Measurements from ENCODE around the gene ATXN1. TPM values are rescaled to one million over a fixed set of nuclear protein-coding genes. Genes with fewer than 3 reads are reported as not detected.

Gene ATXN1
- total RNA-seq, 1 donor from 2014 or later, result 6.1 TPM

DNA sequence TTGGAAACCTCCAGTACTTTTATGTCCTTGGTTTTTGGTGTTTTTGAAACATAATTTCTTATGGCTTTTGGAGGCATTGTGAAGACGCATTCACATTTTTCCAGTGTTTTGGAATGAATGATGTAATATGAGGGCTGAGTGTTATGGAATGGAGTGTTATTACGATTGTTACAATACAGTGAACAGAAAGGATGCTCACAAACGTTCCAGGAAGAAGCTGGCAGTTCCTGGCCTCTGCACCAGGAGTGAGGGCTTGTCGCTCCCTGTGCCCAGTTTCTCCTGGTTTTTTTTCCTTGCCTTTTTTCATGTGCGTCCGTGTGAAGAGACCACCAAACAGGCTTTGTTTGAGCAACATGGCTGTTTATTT lies 502.6 kb downstream of the ATXN1 start:
- DNase-seq (ENCODE audit: low read depth), result no peak
- H3K4me3 ChIP-seq (ENCODE audit: low read depth, low read length), result no peak overlapping the region
- TF ChIP-seq, protein P1, sequence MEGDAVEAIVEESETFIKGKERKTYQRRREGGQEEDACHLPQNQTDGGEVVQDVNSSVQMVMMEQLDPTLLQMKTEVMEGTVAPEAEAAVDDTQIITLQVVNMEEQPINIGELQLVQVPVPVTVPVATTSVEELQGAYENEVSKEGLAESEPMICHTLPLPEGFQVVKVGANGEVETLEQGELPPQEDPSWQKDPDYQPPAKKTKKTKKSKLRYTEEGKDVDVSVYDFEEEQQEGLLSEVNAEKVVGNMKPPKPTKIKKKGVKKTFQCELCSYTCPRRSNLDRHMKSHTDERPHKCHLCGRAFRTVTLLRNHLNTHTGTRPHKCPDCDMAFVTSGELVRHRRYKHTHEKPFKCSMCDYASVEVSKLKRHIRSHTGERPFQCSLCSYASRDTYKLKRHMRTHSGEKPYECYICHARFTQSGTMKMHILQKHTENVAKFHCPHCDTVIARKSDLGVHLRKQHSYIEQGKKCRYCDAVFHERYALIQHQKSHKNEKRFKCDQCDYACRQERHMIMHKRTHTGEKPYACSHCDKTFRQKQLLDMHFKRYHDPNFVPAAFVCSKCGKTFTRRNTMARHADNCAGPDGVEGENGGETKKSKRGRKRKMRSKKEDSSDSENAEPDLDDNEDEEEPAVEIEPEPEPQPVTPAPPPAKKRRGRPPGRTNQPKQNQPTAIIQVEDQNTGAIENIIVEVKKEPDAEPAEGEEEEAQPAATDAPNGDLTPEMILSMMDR (conservative IDR thresholded peaks at IDR 0.05; ENCODE audit: low read depth, low read length), result no peak

DNA sequence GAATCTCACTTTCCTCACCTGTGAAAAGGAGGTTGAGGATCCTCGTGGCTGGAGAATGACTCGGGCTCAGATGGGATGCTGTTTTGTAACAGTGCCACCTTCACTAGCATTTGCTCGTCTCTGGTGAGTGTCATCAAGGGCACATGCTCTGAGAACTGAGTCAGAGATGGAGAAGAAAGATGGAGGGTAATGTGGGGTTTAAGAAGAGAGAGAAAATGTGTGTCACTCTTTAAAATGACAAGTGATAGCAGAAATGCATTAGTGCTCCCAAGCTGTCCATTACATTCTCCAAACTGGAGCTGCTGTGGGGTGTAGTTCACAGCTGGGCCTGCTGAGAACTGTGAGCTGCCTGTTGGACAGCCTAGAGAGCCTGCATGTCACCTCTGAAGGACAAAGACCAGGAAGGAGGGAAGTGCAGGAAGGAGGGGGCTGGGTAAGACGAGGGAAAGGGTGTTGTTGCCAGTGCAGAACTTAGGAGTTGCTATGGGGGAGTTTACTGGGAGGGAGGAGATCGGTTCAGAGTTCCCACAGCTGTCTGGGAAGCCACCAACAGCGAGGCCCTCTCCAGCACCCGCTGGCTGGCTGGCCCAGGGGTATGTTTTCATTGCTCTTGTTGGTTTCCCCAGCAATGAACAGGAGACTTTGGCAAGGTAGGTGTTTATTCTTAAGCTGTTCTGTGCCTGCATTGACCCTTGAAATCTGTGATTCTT lies 503.1 kb downstream of the ATXN1 start:
- TF ChIP-seq, protein P1 (conservative IDR thresholded peaks at IDR 0.05; ENCODE audit: low read depth, low read length), result no peak
- DNase-seq (ENCODE audit: low read depth), result no peak
- H3K4me3 ChIP-seq (ENCODE audit: low read depth, low read length), result no peak overlapping the region

DNA sequence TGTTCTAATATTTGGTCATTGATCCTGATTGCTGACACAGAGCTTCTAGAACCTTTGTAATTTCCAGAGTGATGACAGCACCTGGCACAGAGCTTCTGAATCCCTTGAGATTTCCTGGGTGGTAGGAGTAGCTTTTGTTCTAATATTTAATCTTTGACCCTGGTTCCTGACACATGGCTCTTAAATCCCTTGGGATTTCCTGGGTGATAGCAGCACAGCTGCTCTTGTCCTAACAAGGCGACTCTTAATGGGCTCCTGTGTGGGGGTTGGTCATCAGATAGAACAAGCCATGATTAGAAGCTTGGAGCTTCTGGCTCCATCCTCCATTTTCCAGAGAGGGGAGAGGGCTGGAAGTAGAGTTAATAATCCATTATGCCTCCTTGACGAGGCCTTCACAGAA lies 504.5 kb downstream of the ATXN1 start:
- DNase-seq (ENCODE audit: low read depth), result no peak
- no peak overlapping the region for H3K4me3 ChIP-seq (ENCODE audit: low read depth, low read length)
- TF ChIP-seq, protein P1 (conservative IDR thresholded peaks at IDR 0.05; ENCODE audit: low read depth, low read length), result no peak

DNA sequence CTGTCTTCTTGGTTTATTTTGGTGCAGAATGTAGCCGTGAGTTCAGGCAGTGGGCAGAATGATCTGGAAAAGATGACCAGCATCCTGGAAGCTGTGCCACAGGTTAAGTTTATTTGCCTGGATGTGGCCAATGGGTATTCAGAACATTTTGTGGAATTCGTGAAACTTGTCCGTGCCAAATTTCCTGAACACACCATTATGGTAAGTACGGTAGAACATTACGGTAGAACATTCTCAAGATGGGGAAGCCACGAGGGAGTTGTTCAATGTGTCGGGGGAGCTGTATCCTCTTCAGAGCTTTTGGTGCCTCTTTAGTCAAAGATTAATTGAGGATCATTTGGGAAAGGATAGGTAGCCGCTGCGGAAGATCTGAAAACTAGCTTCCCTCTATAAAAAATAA lies 506.7 kb downstream of the ATXN1 start:
- H3K4me3 ChIP-seq (ENCODE audit: low read depth, low read length), result no peak overlapping the region
- TF ChIP-seq, protein P1 (conservative IDR thresholded peaks at IDR 0.05; ENCODE audit: low read depth, low read length), result no peak
- no peak for DNase-seq (ENCODE audit: low read depth)

DNA sequence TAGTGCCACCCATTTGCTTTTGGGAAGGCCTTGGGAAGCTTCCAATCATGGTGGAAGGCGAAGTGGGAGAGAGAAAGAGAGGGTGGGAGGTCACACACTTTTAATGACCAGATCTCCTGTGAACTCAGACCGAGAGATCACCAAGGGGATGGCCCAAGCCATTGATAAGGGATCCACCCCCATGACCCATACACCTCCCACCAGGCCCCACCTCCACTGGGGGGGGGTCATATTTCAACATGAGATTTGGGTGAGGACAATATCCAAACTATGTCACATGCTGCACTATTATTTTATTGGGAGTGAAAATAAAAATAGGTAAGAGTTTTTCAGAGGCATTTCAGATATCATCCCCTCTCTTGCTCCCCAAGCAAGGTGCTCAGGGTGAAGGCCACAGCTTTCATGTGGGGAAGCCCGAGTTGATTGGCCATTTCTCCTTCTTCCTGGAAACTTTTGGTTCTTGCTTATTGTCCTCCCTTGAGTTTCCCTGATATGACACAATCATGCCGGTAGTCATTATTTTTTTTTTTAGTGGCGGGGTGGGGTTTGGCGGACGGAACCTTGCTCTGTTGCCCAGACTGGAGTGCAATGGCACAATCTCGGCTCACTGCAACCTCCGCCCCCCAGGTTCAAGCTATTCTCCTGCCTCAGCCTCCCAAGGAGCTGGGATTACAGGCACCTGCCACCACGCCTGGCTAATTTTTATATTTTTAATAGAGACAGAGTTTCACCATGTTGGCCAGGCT lies 507.7 kb downstream of the ATXN1 start:
- DNase-seq (ENCODE audit: low read depth), result no peak
- TF ChIP-seq, protein P1 (conservative IDR thresholded peaks at IDR 0.05; ENCODE audit: low read depth, low read length), result no peak
- no peak overlapping the region for H3K4me3 ChIP-seq (ENCODE audit: low read depth, low read length)

DNA sequence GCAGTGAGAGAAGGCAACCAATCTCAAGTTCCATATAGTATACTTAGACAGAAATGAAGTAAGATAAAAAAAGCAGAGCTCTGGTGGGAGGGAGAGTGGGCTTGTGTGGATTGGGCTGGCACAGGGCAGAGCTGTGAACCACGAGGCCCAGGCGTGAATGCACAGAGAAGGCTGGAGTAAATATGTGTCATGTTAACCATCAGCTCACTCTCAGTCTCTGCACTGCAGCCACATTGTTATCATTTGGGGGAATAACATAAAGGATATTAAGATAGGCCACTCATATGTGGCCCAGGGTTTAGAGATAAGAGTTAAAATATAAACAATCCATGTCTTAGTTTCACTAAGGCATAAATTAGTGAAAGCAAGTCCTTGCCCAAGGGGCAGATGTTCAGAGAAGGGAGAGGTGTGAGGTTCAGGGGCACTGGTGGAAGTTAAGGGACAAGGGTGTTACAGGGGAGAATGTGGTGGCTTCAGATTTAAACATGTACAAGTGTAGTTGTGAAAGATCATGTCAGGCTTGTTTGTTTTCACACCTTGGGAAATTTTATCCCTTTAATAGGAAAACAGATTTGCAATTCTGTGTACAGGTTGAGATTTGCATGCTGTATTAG lies 508.5 kb downstream of the ATXN1 start:
- no peak for DNase-seq (ENCODE audit: low read depth)

More for the DNA sequence above, 508.5 kb downstream of the ATXN1 start:
- TF ChIP-seq, protein P1 (conservative IDR thresholded peaks at IDR 0.05; ENCODE audit: low read depth, low read length), result no peak
- no peak overlapping the region for H3K4me3 ChIP-seq (ENCODE audit: low read depth, low read length)

Data from epithelial cell of proximal tubule (primary cell).